HepG2 (cell line): ENCODE data around the gene PAM16. TPM values are rescaled to one million over a fixed set of nuclear protein-coding genes. Genes with fewer than 3 reads are reported as not detected.

Experiments
- ATAC-seq: fragments of 200-7000 bp; cut with Tn5 transposase; 3 replicates; pipeline ENCODE4 v1.9.1; 2020; ENCODE audit warnings: mild to moderate bottlenecking, moderate library complexity
- BruUV-seq: library from RNA; stranded (reverse); fragments of 400-500 nt; replicated peaks from 2 replicates; lab custom pipeline; 2021; lab: Mats Ljungman, UMichigan
- CTCF ChIA-PET: fragments of 300-600 bp; formaldehyde crosslinking; extraction: SDS; loops from one replicate; lab custom pipeline; 2021; ENCODE audit warnings: low total read pairs, inconsistent platforms, low intra/inter-chr PET ratio; lab: Yijun Ruan, JAX
- POLR2A ChIA-PET: fragments of 350-600 bp; sonication (Branson Sonifier 250); formaldehyde crosslinking; loops from one replicate; lab custom pipeline; 2020; ENCODE audit warnings: antibody characterized with exemption, inconsistent platforms; lab: Yijun Ruan, JAX
- DNase-seq: peaks from one replicate; pipeline ENCODE4 v3.0.0-alpha.2; 2015; ENCODE audit warnings: low spot score
- FAIRE-seq: peaks from 3 replicates; lab custom pipeline; 2011; peaks lifted over from hg19 to GRCh38; lab: Jason Lieb, UNC
- H2AFZ ChIP-seq: one replicate; pipeline ENCODE4 v1.6.1; 2011; ENCODE audit warnings: low read length, inconsistent platforms
- H3K27ac ChIP-seq: fragments of 300-600 bp; 3 replicates; pipeline ENCODE4 v1.8.0; 2011; ENCODE audit warnings: mixed run types, mild to moderate bottlenecking, mixed read lengths, low read length, inconsistent platforms; ENCODE audit not compliant: insufficient read depth; ENCODE audit errors: extremely low read length
- H3K27me3 ChIP-seq, 2 experiments: fragments of 200-600 bp in 1 of 2; 2 replicates in 1 of 2; 3 replicates in 1 of 2; pipeline versions ENCODE4 v1.6.0 to v1.8.0; 2011; ENCODE audit warnings: low read length in 2 of 2, mild to moderate bottlenecking in 2 of 2, moderate library complexity in 2 of 2, inconsistent platforms in 1 of 2; ENCODE audit not compliant: insufficient read depth in 2 of 2, control insufficient read depth in 1 of 2
- H3K36me3 ChIP-seq, 2 experiments: fragments of 200-600 bp in 1 of 2; replicated peaks in 1 of 2; 2 replicates in 1 of 2; 3 replicates in 1 of 2; pipeline versions ENCODE4 v1.5.1 to v1.8.0; 2011; ENCODE audit warnings: low read length in 2 of 2, inconsistent platforms in 1 of 2; ENCODE audit not compliant: insufficient read depth in 2 of 2, control insufficient read depth in 1 of 2
- H3K4me1 ChIP-seq: 2 replicates; pipeline ENCODE4 v1.5.1; 2012; ENCODE audit warnings: low read length, inconsistent platforms; ENCODE audit not compliant: insufficient read depth
- H3K4me2 ChIP-seq: 2 replicates; pipeline ENCODE4 v1.6.0; 2011; ENCODE audit warnings: low read depth, low read length, inconsistent platforms
- H3K4me3 ChIP-seq, 3 experiments: fragments of 200-600 bp in 1 of 3; sonication (generic), shearing (Covaris generic) in 1 of 3; replicated peaks in 1 of 3; 2 replicates each; pipeline ENCODE4 v1.5.1; 2011 to 2016; ENCODE audit warnings: low read length in 3 of 3, inconsistent platforms in 2 of 3, low read depth in 2 of 3, mild to moderate bottlenecking in 2 of 3, control low read depth in 1 of 3, mixed read lengths in 1 of 3; ENCODE audit not compliant: insufficient read depth in 1 of 3
- H3K79me2 ChIP-seq: one replicate; pipeline ENCODE4 v1.6.1; 2011; ENCODE audit warnings: low read length, inconsistent platforms; ENCODE audit not compliant: insufficient read depth
- H3K9ac ChIP-seq: 2 replicates; pipeline ENCODE4 v1.6.0; 2011; ENCODE audit warnings: mild to moderate bottlenecking, low read depth, low read length, inconsistent platforms; ENCODE audit not compliant: insufficient read depth
- H3K9me3 ChIP-seq: 2 replicates; pipeline ENCODE4 v1.5.1; 2012; ENCODE audit warnings: mild to moderate bottlenecking, low read length
- H4K20me1 ChIP-seq: 2 replicates; pipeline ENCODE4 v1.6.0; 2011; ENCODE audit warnings: inconsistent platforms, mild to moderate bottlenecking, low read length, moderate library complexity; ENCODE audit not compliant: insufficient read depth
- AGO2 ChIP-seq: fragments of 200-400 bp; formaldehyde crosslinking; optimal IDR thresholded peaks from 2 replicates; pipeline ENCODE3; 2017; ENCODE audit warnings: mild to moderate bottlenecking, low read depth, low read length, moderate library complexity
- ARNTL ChIP-seq: sonication (generic); formaldehyde crosslinking; IDR thresholded peaks from 2 replicates; pipeline ENCODE4 v1.4.0; 2020; ENCODE audit warnings: mild to moderate bottlenecking, missing genetic modification reagents
- CC2D1A ChIP-seq: sonication (generic); formaldehyde crosslinking; IDR thresholded peaks from 2 replicates; pipeline ENCODE4 v1.8.1; 2023; ENCODE audit warnings: mild to moderate bottlenecking, missing genetic modification reagents
- DNMT1 ChIP-seq: sonication (generic); formaldehyde crosslinking; IDR thresholded peaks from 2 replicates; pipeline ENCODE4 v1.5.1; 2020; ENCODE audit warnings: mild to moderate bottlenecking, missing genetic modification reagents
- GFI1 ChIP-seq: sonication (generic); formaldehyde crosslinking; IDR thresholded peaks from 2 replicates; pipeline ENCODE4 v1.5.0; 2020; ENCODE audit warnings: missing genetic modification reagents, mild to moderate bottlenecking, borderline replicate concordance
- HBP1 ChIP-seq: IDR thresholded peaks from 2 replicates; pipeline ENCODE4 v1.6.1; 2016; ENCODE audit warnings: low read depth, control low read depth
- MAX ChIP-seq: IDR thresholded peaks from 2 replicates; pipeline ENCODE4 v1.6.1; 2012; ENCODE audit warnings: inconsistent platforms
- MTA1 ChIP-seq: sonication (generic); formaldehyde crosslinking; IDR thresholded peaks from 2 replicates; pipeline ENCODE4 v1.4.0; 2020; ENCODE audit warnings: missing genetic modification reagents, mild to moderate bottlenecking, borderline replicate concordance
- RBFOX2 ChIP-seq: fragments of 200-400 bp; formaldehyde crosslinking; IDR thresholded peaks from 2 replicates; pipeline ENCODE4 v1.6.1; 2017; ENCODE audit warnings: low read depth, mild to moderate bottlenecking, low read length
- XBP1 ChIP-seq: sonication (generic); formaldehyde crosslinking; IDR thresholded peaks from 2 replicates; pipeline ENCODE4 v1.5.0; 2020; ENCODE audit warnings: missing genetic modification reagents
- ZBTB20 ChIP-seq: sonication (generic); formaldehyde crosslinking; IDR thresholded peaks from 2 replicates; pipeline ENCODE4 v1.8.1; 2023; ENCODE audit warnings: missing genetic modification reagents, low read depth, mild to moderate bottlenecking, borderline replicate concordance
- ZNF576 ChIP-seq: sonication (generic); formaldehyde crosslinking; IDR thresholded peaks from 2 replicates; pipeline ENCODE4 v1.4.0; 2020; ENCODE audit warnings: mild to moderate bottlenecking, missing genetic modification reagents
- ZNF646 ChIP-seq: sonication (generic); formaldehyde crosslinking; IDR thresholded peaks from 2 replicates; pipeline ENCODE4 v1.9.0; 2021; ENCODE audit warnings: mild to moderate bottlenecking, missing genetic modification reagents
- WGBS: methylation state at CpG from one replicate; pipeline ENCODE4 v1.1.6; 2017; ENCODE audit warnings: low lambda C conversion rate; 5-methylcytosine and 5-hydroxymethylcytosine counted together
- in situ Hi-C: cut with HindIII; loops from 2 replicates; pipeline ENCODE4 v1.10.0; 2017; ENCODE audit warnings: low pct_unique_long_range_greater_than_20kb; ENCODE audit not compliant: extremely low pct_ligation_motif_present
- intact Hi-C: fragments of 100-400 bp; cut with micrococcal nuclease; formaldehyde crosslinking; loops from one replicate; pipeline ENCODE4 v1.10.0; 2022; ENCODE audit not compliant: unreplicated experiment
- polyA plus RNA-seq, 8 experiments: library from polyadenylated mRNA; depleted of rRNA in 3 of 8; stranded (reverse) in 7 of 8; unstranded in 1 of 8; fragments of >200 nt; fragmentation: Illumina TruSeq in 4 of 8; extraction: Trizol in 4 of 8; gene quantifications; 2 replicates each; pipeline versions ENCODE4 v1.2.1 to v1.2.3, GENCODE V29; 2011 to 2016; ENCODE audit warnings: low read depth in 4 of 8, missing spikeins in 1 of 8, mixed read lengths in 1 of 8; ENCODE audit not compliant: insufficient read depth in 1 of 8
- total RNA-seq, 5 experiments: library from RNA; depleted of rRNA; stranded (reverse); fragments of >200 nt; fragmentation: Illumina TruSeq; extraction: Trizol; gene quantifications; 2 replicates each; pipeline ENCODE4 v1.2.3, GENCODE V29; 2016; ENCODE audit warnings: low read depth in 1 of 5

PAM16 gene
- total and polyA plus RNA-seq, 2 of the 13 experiments (the other 11 are each of a cell fraction or from before 2014, with no cell fraction given): 51.5 to 51.8 TPM

- Histone ChIP-seq H3K4me2 (0 out of 2 replicates have a peak overlapping the region, but pooled peaks have one; percentile 31), H2AFZ (no peak overlapping the region), H3K27me3 (no peaks in the 10 kb centered on the region), H3K9me3 (no peaks in the 10 kb centered on the region), H3K36me3 (peaks cover 7 to 13% of the 10 kb centered on the region in 2 experiments), H3K27ac (peak overlapping the region; percentile 52), H3K4me3 (peak overlapping the region in 1 of 3 experiments; percentile 11; a peak in 1 of 6 replicates), H3K79me2 (peaks cover 45% of the 10 kb centered on the region), H3K4me1 (peaks cover 72% of the 10 kb centered on the region), H3K9ac (0 out of 2 replicates have a peak overlapping the region, but pooled peaks have one; percentile 25), H4K20me1 (peaks cover 52% of the 10 kb centered on the region)
- 80% methylated on average over 6 of the region's 15 CpGs for WGBS
- BruUV-seq: no TSS peak
- ChIA-PET CTCF (interaction anchor here (2.1 kb wide), 1 partner anchor 20 kb away, joined by 10 read pairs; no protein-coding TSS in a partner anchor), POLR2A (interaction anchor here (1.1 to 1.4 kb wide), 2 partner anchors 11 to 13 kb away, joined by 3 read pairs; no protein-coding TSS in a partner anchor)
- DNase-seq (no peak), ATAC-seq (no peak), FAIRE-seq (no peak)
- in situ Hi-C loops (no loop called here), intact Hi-C loops (no loop called here)
- TF ChIP-seq HBP1: no peak
- TF ChIP-seq DNMT1 (CRISPR knock-in tag): no peak
- peak; percentile 53 for TF ChIP-seq RBFOX2
- peak; percentile 38; the same call in 1 of the 2 replicates for TF ChIP-seq MTA1 (CRISPR knock-in tag)
- TF ChIP-seq ARNTL (CRISPR knock-in tag): no peak; the same call in 1 of the 2 replicates
- TF ChIP-seq ZNF576 (CRISPR knock-in tag): no peak
- TF ChIP-seq ZNF646: no peak
- no peak for TF ChIP-seq XBP1
- no peak for TF ChIP-seq GFI1 (CRISPR knock-in tag)
- TF ChIP-seq AGO2: peak; percentile 83
- peak; percentile 21; the same call in 1 of the 2 replicates for TF ChIP-seq MAX
- no peak for TF ChIP-seq ZBTB20 (CRISPR knock-in tag)
- no peak for TF ChIP-seq CC2D1A (CRISPR knock-in tag)
These were observed 27.1 kb upstream of the PAM16 start for GRCh38 chr16:4378161-4378666.
